HG03469 (cell line): ENCODE data around the gene SCAF4.

ENCODE experiments used
- ATAC-seq: cut with Tn5 transposase; IDR thresholded peaks from one replicate; pipeline ENCODE4 v1.9.1; 2021; ENCODE audit warnings: mild to moderate bottlenecking, moderate library complexity, moderate number of reproducible peaks; ENCODE audit not compliant: unreplicated experiment

Gene SCAF4

GRCh38 chr21:31713973-31714740 is 17.8 kb downstream of the SCAF4 start:
- no peak for ATAC-seq

- no peak for ATAC-seq
Observed at GRCh38 chr21:31713115-31713514, 18.8 kb downstream of the SCAF4 start.

- no peak for ATAC-seq
Observed at GRCh38 chr21:31711745-31712285, 20.1 kb downstream of the SCAF4 start.

- no peak for ATAC-seq
Observed at GRCh38 chr21:31711326-31711725, 20.6 kb downstream of the SCAF4 start.

DNA sequence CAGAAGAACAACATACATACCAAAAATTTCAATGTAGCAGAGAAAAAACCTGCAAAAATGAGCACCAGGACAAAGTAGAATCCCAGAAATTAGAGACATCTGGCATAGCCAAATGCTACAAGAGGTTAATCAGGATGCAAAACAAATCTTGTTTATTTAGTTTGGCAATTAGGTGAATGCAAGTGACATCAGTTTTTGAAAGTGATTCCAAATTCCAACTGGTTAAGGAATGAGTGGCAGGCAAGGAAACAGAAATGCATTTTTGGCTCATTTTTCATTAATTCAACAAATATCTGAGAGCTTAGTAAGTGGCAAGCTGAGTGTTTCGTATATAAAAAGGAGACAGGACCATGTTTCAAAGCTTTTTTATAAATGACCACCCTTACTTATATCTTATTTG is 21.3 kb downstream of the SCAF4 start:
- ATAC-seq = no peak

- ATAC-seq = no peak
Observed at GRCh38 chr21:31708541-31708940, 23.4 kb downstream of the SCAF4 start.

DNA sequence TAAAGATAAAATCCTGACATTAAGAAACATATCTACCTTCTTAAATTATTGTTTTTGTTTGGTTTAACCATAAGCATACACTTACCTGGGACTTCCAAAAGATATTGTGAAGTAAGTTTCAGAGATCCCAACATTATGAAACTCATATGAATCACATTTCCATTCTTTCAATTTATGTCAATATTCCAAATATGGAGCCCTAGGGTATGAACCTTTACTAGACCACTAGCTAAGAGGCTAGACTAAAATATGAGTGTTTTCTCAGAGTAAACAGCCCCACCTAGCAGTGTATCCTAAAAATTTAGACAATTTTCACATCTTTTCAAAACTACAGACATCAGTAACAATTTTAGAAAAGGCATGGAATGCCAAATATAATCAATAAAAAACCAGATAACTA is 24.4 kb downstream of the SCAF4 start:
- no peak for ATAC-seq

DNA sequence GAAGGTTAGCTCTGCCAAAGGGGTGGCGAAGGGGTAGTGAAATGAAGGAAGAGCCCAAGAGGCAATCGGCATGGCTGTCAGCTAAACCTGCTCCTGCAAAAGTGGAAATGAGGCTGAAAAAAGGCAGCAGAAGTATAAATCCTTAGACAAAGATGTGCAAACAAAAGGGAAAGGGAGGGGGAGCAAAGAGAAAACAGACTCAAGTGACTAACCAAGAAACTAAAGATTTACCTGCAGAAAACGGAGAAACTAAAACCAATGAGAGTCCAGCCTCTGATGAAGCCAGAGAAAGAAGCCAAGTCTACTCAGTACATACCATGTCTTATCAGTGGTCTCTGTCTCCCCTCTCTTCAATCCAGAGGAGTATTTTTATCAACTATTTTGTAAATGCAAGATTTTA is 25.4 kb downstream of the SCAF4 start:
- no peak for ATAC-seq

DNA sequence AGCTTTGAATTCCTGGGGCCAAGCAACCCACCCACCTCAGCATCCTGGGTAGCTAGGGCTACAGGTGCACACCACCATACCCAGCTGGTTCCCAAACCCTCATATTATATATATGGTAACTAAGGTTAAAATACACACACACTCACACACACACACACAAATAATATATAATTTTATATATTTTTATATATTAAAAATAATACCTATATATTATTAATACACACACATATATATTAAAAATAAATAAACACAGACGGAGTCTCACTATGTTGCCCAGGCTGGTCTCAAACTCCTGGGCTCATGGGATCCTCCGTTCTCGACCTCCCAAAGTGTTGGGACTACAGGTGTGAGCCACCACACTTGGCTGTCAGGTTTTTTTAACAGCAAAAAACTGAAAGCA is 31.9 kb downstream of the SCAF4 start:
- no peak for ATAC-seq

DNA sequence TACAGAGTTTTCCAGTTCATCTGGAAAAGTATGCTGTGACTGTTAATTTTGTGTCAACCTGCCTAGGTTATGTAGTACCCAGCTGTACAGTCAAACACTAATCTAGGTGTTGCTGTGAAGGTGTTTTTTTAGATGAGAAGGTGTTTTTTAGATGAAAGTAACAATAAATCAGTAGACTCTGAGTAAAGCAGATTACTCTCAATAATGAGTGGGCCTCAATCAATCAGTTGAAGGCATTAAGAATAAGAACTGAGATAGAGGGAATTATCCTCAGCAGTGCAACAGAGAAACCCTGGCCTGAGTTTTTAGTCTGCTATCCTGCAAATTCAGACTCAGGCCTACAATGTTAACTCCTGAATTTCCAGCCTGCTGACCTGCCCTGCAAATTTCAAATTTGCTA is 33.5 kb downstream of the SCAF4 start:
- ATAC-seq = no peak

GRCh38 chr21:31696424-31696823 is 35.5 kb downstream of the SCAF4 start:
- no peak for ATAC-seq

DNA sequence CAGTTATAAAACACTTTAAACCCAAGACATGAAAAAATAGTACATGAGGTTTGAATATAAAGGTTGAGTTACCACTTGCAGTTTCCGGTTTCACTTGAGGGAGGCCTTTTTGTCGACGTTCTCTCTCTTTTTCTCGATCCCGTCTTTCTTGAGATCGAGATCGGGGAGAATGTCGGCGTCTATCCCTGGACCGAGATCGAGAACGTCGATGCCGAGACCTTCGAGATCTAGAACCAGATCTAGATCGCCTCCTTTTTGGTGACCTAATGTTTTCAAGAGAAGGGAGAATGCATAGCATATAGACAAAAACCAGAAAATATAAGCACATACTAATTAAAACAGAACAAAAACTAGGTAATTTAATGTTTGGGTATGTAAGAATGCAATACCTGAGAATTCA is 38.7 kb downstream of the SCAF4 start:
- no peak for ATAC-seq

DNA sequence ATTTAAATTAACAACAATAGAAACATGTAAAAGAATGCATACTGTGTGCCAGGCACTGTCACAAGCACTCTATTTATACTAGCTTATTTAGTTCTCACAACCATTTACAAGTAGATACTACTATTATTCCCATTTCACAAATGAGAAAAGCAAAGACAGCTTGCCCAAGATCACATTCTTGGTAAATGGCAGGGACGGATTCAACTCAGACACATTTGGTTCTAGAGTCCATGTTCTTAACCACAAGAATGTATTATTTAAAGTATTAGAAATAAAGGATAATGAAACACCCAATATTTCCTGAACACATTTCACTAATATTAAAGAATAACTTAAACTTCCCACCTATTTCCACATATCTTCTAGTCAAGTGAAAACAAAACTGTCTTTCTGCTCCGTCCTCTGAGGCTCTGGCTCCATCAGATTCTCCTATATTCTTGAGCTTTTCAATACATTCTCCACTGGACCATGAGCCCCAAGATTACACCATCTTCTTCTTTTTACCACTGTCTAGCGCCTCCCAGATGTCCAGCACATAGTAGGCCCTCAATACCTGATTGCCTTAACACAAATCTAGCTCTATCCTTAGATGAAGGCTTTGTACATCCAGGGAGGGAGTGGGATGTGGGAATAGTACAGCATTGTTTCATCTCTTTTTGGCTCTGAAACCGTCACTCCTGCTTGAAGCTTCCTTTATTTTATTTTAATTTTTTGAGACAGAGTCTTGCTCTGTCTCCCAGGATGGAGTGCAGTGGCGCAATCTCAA is 43.1 kb downstream of the SCAF4 start:
- no peak for ATAC-seq

- ATAC-seq = no peak
Observed at GRCh38 chr21:31687108-31687507, 44.8 kb downstream of the SCAF4 start.

GRCh38 chr21:31686272-31686915 is 45.5 kb downstream of the SCAF4 start:
- no peak for ATAC-seq

DNA sequence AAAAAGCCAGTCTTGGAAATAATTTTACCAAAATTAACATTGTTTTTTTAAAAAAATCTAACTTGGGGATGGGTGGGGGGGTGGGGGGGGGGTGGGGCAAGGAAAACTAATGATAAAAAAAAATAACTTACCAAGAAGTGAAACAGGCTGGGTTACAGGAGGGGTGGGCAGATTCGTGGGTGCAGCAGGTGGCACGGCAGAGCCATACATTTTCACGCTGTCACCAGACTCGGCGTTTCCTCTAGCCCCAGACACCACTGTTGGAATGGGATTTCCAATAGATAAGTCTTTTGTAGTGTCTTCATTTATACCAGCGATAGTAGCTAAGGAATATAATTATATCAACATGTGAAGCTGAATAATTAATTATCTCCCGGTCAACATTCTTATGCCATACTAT is 47.0 kb downstream of the SCAF4 start:
- no peak for ATAC-seq

DNA sequence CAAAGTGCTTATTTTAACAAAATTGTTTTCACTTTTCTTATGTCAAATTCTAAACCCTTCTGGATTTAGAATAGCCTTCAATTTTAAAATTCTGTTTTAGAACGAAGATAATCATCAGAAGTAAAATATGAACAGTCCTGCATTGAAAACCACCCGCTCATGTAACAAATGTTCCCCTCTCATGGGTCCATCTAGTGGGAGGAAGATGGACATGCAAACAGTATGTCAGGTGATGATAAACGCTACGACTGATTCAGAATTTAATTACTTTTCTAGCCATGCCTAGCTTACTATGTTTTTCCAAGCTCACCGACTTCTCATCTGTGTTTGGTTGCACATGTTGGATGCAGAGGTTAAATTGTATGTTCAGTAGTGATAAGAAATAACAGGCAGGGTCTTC is 48.9 kb downstream of the SCAF4 start:
- ATAC-seq = no peak

GRCh38 chr21:31682620-31683019 is 49.3 kb downstream of the SCAF4 start:
- ATAC-seq = no peak

- ATAC-seq = no peak
Observed at GRCh38 chr21:31678478-31678877, 53.4 kb downstream of the SCAF4 start.

GRCh38 chr21:31677047-31677446 is 54.9 kb downstream of the SCAF4 start:
- ATAC-seq = no peak

- ATAC-seq = no peak
Observed at GRCh38 chr21:31675960-31676359, 56.0 kb downstream of the SCAF4 start.

GRCh38 chr21:31675318-31675717 is 56.6 kb downstream of the SCAF4 start:
- ATAC-seq = no peak
